Progenitor cell of endocrine pancreas (in vitro differentiated cells): Measurements from ENCODE around the gene HS6ST1. TPM values are rescaled to one million over a fixed set of nuclear protein-coding genes. Genes with fewer than 3 reads are reported as not detected.

ENCODE experiments used
- DNase-seq: peaks from one replicate; pipeline ENCODE4 v3.0.0; 2021; ENCODE audit warnings: low spot score; ENCODE audit not compliant: unreplicated experiment
- H3K27ac Mint-ChIP-seq: 2 replicates; pipeline ENCODE4 v1.8.0; 2021; ENCODE audit warnings: mild to moderate bottlenecking, moderate library complexity, mixed read lengths
- H3K27me3 Mint-ChIP-seq: 2 replicates; pipeline ENCODE4 v1.8.0; 2021; ENCODE audit warnings: mixed read lengths
- H3K36me3 Mint-ChIP-seq: 2 replicates; pipeline ENCODE4 v1.8.0; 2022; ENCODE audit warnings: mixed read lengths; ENCODE audit not compliant: insufficient read depth
- H3K4me1 Mint-ChIP-seq: 2 replicates; pipeline ENCODE4 v1.8.0; 2021; ENCODE audit warnings: low read depth, mixed read lengths
- H3K4me3 Mint-ChIP-seq: 2 replicates; pipeline ENCODE4 v1.8.0; 2021; ENCODE audit warnings: low read depth, mild to moderate bottlenecking, moderate library complexity, mixed read lengths
- H3K9me3 Mint-ChIP-seq: 2 replicates; pipeline ENCODE4 v1.8.0; 2021; ENCODE audit warnings: low read depth, mixed read lengths
- total RNA-seq: library from RNA; stranded (reverse); gene quantifications from 2 replicates; pipeline ENCODE4 v1.2.1, GENCODE V29; 2021
- TF ChIP-seq, protein P1 (sequence below): fragments of 200-600 bp; sonication (generic); IDR thresholded peaks from one replicate; pipeline ENCODE4 v1.5.0; 2021; ENCODE audit warnings: antibody characterized with exemption, mild to moderate bottlenecking; ENCODE audit not compliant: unreplicated experiment

HS6ST1 gene
- total RNA-seq, 1 donor from 2014 or later: 81.2 TPM

DNA sequence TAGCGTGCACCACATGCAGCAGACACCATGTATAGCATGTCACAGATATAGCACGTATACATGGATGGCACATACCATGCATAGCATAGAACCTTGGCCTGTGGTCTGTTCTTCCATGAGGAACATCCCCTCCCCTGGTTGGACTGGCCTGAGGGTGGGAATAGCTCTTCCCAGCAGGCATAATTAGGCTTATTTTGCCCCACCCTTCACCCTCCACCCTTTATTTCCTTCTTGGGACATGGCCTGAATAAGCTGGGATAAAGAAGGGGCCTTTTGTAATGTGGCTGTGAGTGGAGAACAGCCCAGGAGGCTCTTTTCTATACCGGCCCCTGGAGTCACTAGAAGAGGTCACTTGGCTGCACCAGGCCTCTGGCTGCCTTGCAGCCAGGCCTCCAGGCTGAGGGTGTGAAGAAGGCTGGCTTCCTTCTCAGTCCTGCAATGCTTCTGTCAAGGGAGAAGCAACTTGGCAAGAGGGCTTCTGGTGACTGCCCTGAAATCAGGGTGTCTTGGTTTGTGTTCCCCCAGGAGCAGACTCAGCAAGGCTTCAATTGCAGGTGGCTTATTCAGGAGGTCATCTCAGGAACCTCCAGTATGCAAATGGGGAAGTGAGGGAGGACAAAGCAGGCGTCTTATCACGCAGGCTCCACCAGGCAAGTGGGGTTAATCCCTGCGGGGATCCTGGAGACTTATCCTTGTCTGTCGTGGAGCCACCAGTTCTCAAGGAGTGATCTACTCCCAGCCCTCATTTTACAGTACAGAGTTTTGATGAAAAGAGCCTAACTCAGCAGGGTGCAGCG, 68.2 kb downstream of the HS6ST1 start:
- H3K9me3 Mint-ChIP-seq: no peaks in the 10 kb centered on the region
- H3K27ac Mint-ChIP-seq: no peak overlapping the region
- no peaks in the 10 kb centered on the region for H3K27me3 Mint-ChIP-seq
- DNase-seq: no peak
- no peaks in the 10 kb centered on the region for H3K36me3 Mint-ChIP-seq
- H3K4me1 Mint-ChIP-seq: no peaks in the 10 kb centered on the region
- no peak overlapping the region for H3K4me3 Mint-ChIP-seq
- TF ChIP-seq, protein P1, sequence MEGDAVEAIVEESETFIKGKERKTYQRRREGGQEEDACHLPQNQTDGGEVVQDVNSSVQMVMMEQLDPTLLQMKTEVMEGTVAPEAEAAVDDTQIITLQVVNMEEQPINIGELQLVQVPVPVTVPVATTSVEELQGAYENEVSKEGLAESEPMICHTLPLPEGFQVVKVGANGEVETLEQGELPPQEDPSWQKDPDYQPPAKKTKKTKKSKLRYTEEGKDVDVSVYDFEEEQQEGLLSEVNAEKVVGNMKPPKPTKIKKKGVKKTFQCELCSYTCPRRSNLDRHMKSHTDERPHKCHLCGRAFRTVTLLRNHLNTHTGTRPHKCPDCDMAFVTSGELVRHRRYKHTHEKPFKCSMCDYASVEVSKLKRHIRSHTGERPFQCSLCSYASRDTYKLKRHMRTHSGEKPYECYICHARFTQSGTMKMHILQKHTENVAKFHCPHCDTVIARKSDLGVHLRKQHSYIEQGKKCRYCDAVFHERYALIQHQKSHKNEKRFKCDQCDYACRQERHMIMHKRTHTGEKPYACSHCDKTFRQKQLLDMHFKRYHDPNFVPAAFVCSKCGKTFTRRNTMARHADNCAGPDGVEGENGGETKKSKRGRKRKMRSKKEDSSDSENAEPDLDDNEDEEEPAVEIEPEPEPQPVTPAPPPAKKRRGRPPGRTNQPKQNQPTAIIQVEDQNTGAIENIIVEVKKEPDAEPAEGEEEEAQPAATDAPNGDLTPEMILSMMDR: no peak

DNA sequence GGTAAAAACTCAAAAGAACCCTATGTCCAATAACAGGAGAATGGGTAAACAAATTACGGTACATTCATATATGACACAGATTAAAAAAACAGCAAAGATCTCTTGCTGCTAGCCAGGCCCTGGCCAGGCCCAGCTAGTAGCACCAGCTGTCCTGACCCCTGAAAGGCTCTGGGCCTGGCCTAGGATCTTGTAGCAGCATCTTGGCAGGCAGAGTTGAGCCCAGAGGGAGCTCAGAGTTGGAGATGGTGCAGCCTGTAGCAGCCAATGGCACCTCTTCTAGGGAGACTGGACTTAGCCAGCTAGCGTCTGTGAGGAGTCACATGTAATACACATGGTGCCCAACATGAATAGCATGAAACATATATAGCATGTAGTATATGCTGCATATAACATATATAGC, 69.1 kb downstream of the HS6ST1 start:
- Mint-ChIP-seq H3K4me1 (no peaks in the 10 kb centered on the region), H3K27me3 (no peaks in the 10 kb centered on the region), H3K27ac (no peak overlapping the region), H3K9me3 (no peaks in the 10 kb centered on the region), H3K4me3 (no peak overlapping the region), H3K36me3 (no peaks in the 10 kb centered on the region)
- TF ChIP-seq, protein P1: no peak
- DNase-seq: no peak

DNA sequence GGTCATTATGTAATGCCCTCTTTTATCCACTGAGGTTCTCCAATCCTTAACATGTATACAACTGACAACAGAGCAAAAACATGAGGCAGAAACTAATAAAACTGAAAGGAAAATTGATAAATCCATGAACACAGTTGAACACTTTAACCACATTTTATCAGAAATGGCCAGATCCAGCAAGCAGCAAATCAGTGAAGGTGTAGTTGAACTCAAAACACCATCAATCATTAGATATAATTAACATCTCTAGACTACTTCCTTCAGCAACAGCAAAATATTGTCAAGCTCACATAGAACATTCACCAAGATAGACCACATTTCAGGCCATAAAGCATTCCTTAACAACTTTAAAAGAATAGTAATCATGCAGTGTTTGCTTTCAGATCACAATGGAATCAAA, 72.9 kb downstream of the HS6ST1 start:
- H3K4me3 Mint-ChIP-seq: no peak overlapping the region
- no peaks in the 10 kb centered on the region for H3K9me3 Mint-ChIP-seq
- H3K27ac Mint-ChIP-seq: no peak overlapping the region
- DNase-seq: no peak
- H3K4me1 Mint-ChIP-seq: peaks cover 2% of the 10 kb centered on the region
- H3K36me3 Mint-ChIP-seq: no peaks in the 10 kb centered on the region
- peaks cover 15% of the 10 kb centered on the region for H3K27me3 Mint-ChIP-seq
- TF ChIP-seq, protein P1: no peak

DNA sequence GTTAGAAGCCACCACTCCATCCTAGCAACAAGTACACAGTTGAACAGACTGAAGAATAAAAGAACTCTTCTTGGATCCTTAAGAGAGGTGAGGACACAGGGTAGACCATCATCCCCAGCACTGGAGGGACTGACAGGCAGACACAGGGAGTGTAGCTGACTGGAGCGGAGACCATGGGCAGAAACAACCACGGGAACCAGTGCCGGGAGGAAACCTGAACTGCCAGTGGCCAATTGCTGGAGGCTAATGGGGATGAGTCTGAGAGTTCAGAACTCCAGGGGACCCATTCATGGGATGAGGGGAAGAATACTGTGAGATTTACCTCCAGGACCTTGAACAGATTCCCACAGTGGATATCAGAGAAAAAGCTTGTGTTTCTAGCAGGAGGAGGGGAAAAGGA, 76.8 kb downstream of the HS6ST1 start:
- TF ChIP-seq, protein P1: no peak
- Mint-ChIP-seq H3K36me3 (no peaks in the 10 kb centered on the region), H3K27ac (no peak overlapping the region), H3K4me3 (no peak overlapping the region), H3K9me3 (no peaks in the 10 kb centered on the region), H3K4me1 (peaks cover 2% of the 10 kb centered on the region), H3K27me3 (peaks cover 15% of the 10 kb centered on the region)
- DNase-seq: no peak

DNA sequence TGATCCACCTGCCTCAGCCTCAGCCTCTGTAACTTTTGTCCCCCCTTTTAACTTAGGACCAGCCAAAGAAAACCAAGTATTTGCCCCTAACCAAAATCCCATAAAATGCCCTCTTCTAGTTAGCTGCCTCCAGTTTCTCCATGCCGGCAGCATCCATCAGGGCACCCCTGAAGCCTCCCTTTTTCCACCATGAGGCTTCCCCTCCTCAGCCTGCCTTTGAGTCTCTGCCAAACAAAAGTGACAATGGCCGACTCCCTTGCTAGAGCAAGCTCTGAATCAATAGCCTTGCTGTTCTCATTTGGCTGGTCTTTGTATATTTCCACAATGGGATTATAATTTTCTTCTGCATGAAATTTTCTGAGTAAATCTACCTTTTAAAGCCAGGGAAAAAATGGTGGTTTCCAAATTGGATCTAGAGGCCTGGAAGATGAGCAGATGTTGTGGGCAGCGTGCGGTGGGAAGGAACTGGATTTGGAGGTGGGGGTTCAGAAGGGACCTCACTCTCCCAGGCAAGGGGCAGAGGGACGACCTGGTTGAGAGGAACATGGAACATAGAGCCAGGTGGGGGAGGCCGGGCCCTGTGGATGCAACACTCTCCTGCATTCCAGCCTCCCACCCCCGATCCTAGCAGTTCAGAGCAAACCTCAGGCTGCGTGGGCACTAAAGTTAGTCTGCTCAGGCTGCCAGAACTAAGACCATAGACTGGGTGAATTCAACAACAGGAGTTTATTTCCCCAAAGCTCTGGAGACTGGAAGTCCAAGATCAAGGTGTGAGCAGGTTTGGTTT, 80.6 kb downstream of the HS6ST1 start:
- no peak overlapping the region for H3K4me3 Mint-ChIP-seq
- TF ChIP-seq, protein P1: no peak
- H3K4me1 Mint-ChIP-seq: no peaks in the 10 kb centered on the region
- H3K27ac Mint-ChIP-seq: no peak overlapping the region
- no peak for DNase-seq
- peaks cover 16% of the 10 kb centered on the region for H3K27me3 Mint-ChIP-seq
- H3K9me3 Mint-ChIP-seq: no peaks in the 10 kb centered on the region
- H3K36me3 Mint-ChIP-seq: no peaks in the 10 kb centered on the region
